Fibroblast of lung (primary cell): ENCODE results near the gene PLCG2.

ENCODE experiments used
- CTCF ChIP-seq, 2 donors: IDR thresholded peaks in 1 of 2; conservative IDR thresholded peaks in 1 of 2; 1 replicate in 1 of 2; 2 replicates in 1 of 2; pipeline ENCODE4 v1.5.1; 2011 to 2012; ENCODE audit warnings: low read length in 2 of 2, control low read depth in 1 of 2, inconsistent platforms in 1 of 2, low read depth in 1 of 2, mild to moderate bottlenecking in 1 of 2
- EZH2 ChIP-seq: IDR thresholded peaks from 2 replicates; pipeline ENCODE4 v1.5.1; 2012; ENCODE audit warnings: low read length, control low read depth, mild to moderate bottlenecking; ENCODE audit errors: missing control alignments

- TF ChIP-seq CTCF (conservative IDR thresholded peaks at IDR 0.05 in 1 of 2, IDR thresholded peaks at IDR 0.05 in 1 of 2; ENCODE audit: low read depth in 1 of 2, low read length in 2 of 2) (no peak), EZH2 (no peak)
Measured at GRCh38 chr16:81923296-81923695, 144.2 kb downstream of the PLCG2 start.
